Neutrophil (primary cell): ENCODE data around the gene RAPGEF2.

Experiments used
- H3K27ac ChIP-seq: fragments of 200-600 bp; sonication (generic); 2 replicates; pipeline ENCODE4 v1.5.1; 2016; ENCODE audit warnings: mild to moderate bottlenecking, moderate library complexity
- H3K27me3 ChIP-seq: fragments of 200-600 bp; sonication (generic); 2 replicates; pipeline ENCODE4 v1.6.0; 2016; ENCODE audit warnings: mild to moderate bottlenecking
- H3K36me3 ChIP-seq: fragments of 200-600 bp; sonication (generic); 2 replicates; pipeline ENCODE4 v1.5.1; 2017
- H3K4me1 ChIP-seq, 2 experiments: fragments of 200-600 bp in 1 of 2; sonication (generic) in 1 of 2; 1 replicate in 1 of 2; 2 replicates in 1 of 2; pipeline versions ENCODE4 v1.5.1 to v1.6.1; 2013 to 2016; ENCODE audit warnings: low read depth in 1 of 2, low read length in 1 of 2, mild to moderate bottlenecking in 1 of 2, moderate library complexity in 1 of 2; ENCODE audit not compliant: control insufficient read depth in 1 of 2, insufficient read depth in 1 of 2
- H3K4me3 ChIP-seq, 2 experiments: fragments of 200-600 bp in 1 of 2; sonication (generic) in 1 of 2; 1 replicate in 1 of 2; 2 replicates in 1 of 2; pipeline ENCODE4 v1.5.1; 2013 to 2016; ENCODE audit warnings: low read depth in 1 of 2, low read length in 1 of 2, mild to moderate bottlenecking in 1 of 2, moderate library complexity in 1 of 2
- H3K9me3 ChIP-seq: fragments of 200-600 bp; sonication (generic); 2 replicates; pipeline ENCODE4 v1.5.1; 2016
- CTCF ChIP-seq: fragments of 200-600 bp; sonication (generic); IDR thresholded peaks from 2 replicates; pipeline ENCODE4 v1.5.1; 2016; ENCODE audit warnings: antibody characterized with exemption

RAPGEF2 gene

GRCh38 chr4:159212675-159213293, 109.9 kb downstream of the RAPGEF2 start:
- TF ChIP-seq CTCF: no peak
- Histone ChIP-seq H3K36me3 (peaks cover 7% of the 10 kb centered on the region), H3K4me3 (no peak overlapping the region)

GRCh38 chr4:159216834-159217233, 114.0 kb downstream of the RAPGEF2 start:
- Histone ChIP-seq H3K27me3 (no peaks in the 10 kb centered on the region), H3K27ac (no peak overlapping the region), H3K4me1 (peaks cover 0 to 8% of the 10 kb centered on the region in 2 experiments), H3K9me3 (no peaks in the 10 kb centered on the region), H3K4me3 (no peak overlapping the region), H3K36me3 (no peaks in the 10 kb centered on the region)
- TF ChIP-seq CTCF: no peak

More at GRCh38 chr4:159212675-159213293, 109.9 kb downstream of the RAPGEF2 start:
- H3K27me3 ChIP-seq: no peaks in the 10 kb centered on the region
- no peaks in the 10 kb centered on the region for H3K9me3 ChIP-seq
- H3K27ac ChIP-seq: no peak overlapping the region
- H3K4me1 ChIP-seq: no peaks in the 10 kb centered on the region

GRCh38 chr4:159219862-159220261, 117.0 kb downstream of the RAPGEF2 start:
- no peaks in the 10 kb centered on the region for H3K36me3 ChIP-seq
- H3K4me1 ChIP-seq: peaks cover 0 to 8% of the 10 kb centered on the region in 2 experiments
- no peak for TF ChIP-seq CTCF
- H3K9me3 ChIP-seq: no peaks in the 10 kb centered on the region
- no peak overlapping the region for H3K4me3 ChIP-seq
- H3K27ac ChIP-seq: no peak overlapping the region
- no peaks in the 10 kb centered on the region for H3K27me3 ChIP-seq

- Histone ChIP-seq H3K27ac (no peak overlapping the region), H3K9me3 (no peaks in the 10 kb centered on the region), H3K4me3 (no peak overlapping the region), H3K27me3 (no peaks in the 10 kb centered on the region), H3K4me1 (peaks cover 0 to 8% of the 10 kb centered on the region in 2 experiments), H3K36me3 (no peaks in the 10 kb centered on the region)
- TF ChIP-seq CTCF: no peak
Observed at GRCh38 chr4:159220353-159220752, 117.5 kb downstream of the RAPGEF2 start.

GRCh38 chr4:159221280-159221679, 118.4 kb downstream of the RAPGEF2 start:
- no peaks in the 10 kb centered on the region for H3K9me3 ChIP-seq
- no peaks in the 10 kb centered on the region for H3K36me3 ChIP-seq
- no peaks in the 10 kb centered on the region for H3K27me3 ChIP-seq
- no peak overlapping the region for H3K4me3 ChIP-seq
- TF ChIP-seq CTCF: no peak
- no peak overlapping the region for H3K27ac ChIP-seq
- H3K4me1 ChIP-seq: peaks cover 0 to 8% of the 10 kb centered on the region in 2 experiments
